Parathyroid adenoma (tissue), 2 donors: ENCODE measurements around the gene AKT3.

Source experiments
- H2AFZ ChIP-seq: fragments of 300-600 bp; sonication (generic); one replicate; pipeline ENCODE4 v1.7.0; 2017; ENCODE audit warnings: antibody characterized with exemption, mild to moderate bottlenecking
- H3K27ac ChIP-seq: fragments of 300-600 bp; sonication (generic); one replicate; pipeline ENCODE4 v1.7.0; 2017
- H3K27me3 ChIP-seq: fragments of 300-600 bp; sonication (generic); one replicate; pipeline ENCODE4 v1.7.0; 2017; ENCODE audit warnings: low read length; ENCODE audit not compliant: control insufficient read depth, insufficient read depth
- H3K36me3 ChIP-seq: fragments of 300-600 bp; sonication (generic); one replicate; pipeline ENCODE4 v1.7.0; 2017; ENCODE audit warnings: low read length; ENCODE audit not compliant: control insufficient read depth, insufficient read depth
- H3K4me1 ChIP-seq: fragments of 300-600 bp; sonication (generic); one replicate; pipeline ENCODE4 v1.7.0; 2017; ENCODE audit warnings: control low read depth
- H3K4me2 ChIP-seq: fragments of 300-600 bp; sonication (generic); one replicate; pipeline ENCODE4 v1.7.0; 2017; ENCODE audit warnings: low read length
- H3K4me3 ChIP-seq: fragments of 300-600 bp; sonication (generic); one replicate; pipeline ENCODE4 v1.7.0; 2017; ENCODE audit warnings: low read depth, low read length
- H3K79me2 ChIP-seq: fragments of 300-600 bp; sonication (generic); one replicate; pipeline ENCODE4 v1.7.0; 2017; ENCODE audit warnings: control low read depth
- H3K9ac ChIP-seq: fragments of 300-600 bp; sonication (generic); one replicate; pipeline ENCODE4 v1.7.0; 2017; ENCODE audit warnings: mild to moderate bottlenecking
- H3K9me3 ChIP-seq: fragments of 300-600 bp; sonication (generic); one replicate; pipeline ENCODE4 v1.7.0; 2017; ENCODE audit warnings: low read length; ENCODE audit not compliant: control insufficient read depth
- CTCF ChIP-seq: fragments of 300-600 bp; sonication (generic); IDR thresholded peaks from one replicate; pipeline ENCODE4 v1.7.0; 2017; ENCODE audit warnings: antibody characterized with exemption, mild to moderate bottlenecking
- donor health status: primary hyperparathyroidism.

The AKT3 gene

GRCh38 chr1:243710467-243710866, 139.6 kb downstream of the AKT3 start:
- TF ChIP-seq CTCF = no peak
- H3K79me2 ChIP-seq = no peaks in the 10 kb centered on the region

GRCh38 chr1:243708210-243708609, 141.8 kb downstream of the AKT3 start:
- H3K4me3 ChIP-seq = no peak overlapping the region
- no peak overlapping the region for H3K27ac ChIP-seq
- no peaks in the 10 kb centered on the region for H3K36me3 ChIP-seq
- H3K4me1 ChIP-seq = no peaks in the 10 kb centered on the region
- no peak for TF ChIP-seq CTCF
- H3K79me2 ChIP-seq = no peaks in the 10 kb centered on the region
- no peak overlapping the region for H3K4me2 ChIP-seq
- no peaks in the 10 kb centered on the region for H3K27me3 ChIP-seq
- no peak overlapping the region for H2AFZ ChIP-seq
- no peaks in the 10 kb centered on the region for H3K9me3 ChIP-seq
- no peak overlapping the region for H3K9ac ChIP-seq

More at GRCh38 chr1:243710467-243710866, 139.6 kb downstream of the AKT3 start:
- no peak overlapping the region for H3K4me2 ChIP-seq
- no peak overlapping the region for H3K27ac ChIP-seq
- no peaks in the 10 kb centered on the region for H3K27me3 ChIP-seq
- no peaks in the 10 kb centered on the region for H3K4me1 ChIP-seq
- no peak overlapping the region for H3K4me3 ChIP-seq
- no peaks in the 10 kb centered on the region for H3K9me3 ChIP-seq
- no peak overlapping the region for H2AFZ ChIP-seq
- H3K9ac ChIP-seq = no peak overlapping the region
- H3K36me3 ChIP-seq = no peaks in the 10 kb centered on the region

GRCh38 chr1:243706563-243706962, 143.5 kb downstream of the AKT3 start:
- no peak overlapping the region for H2AFZ ChIP-seq
- H3K9me3 ChIP-seq = no peaks in the 10 kb centered on the region
- H3K79me2 ChIP-seq = no peaks in the 10 kb centered on the region
- H3K36me3 ChIP-seq = no peaks in the 10 kb centered on the region
- no peak overlapping the region for H3K27ac ChIP-seq
- no peak overlapping the region for H3K4me3 ChIP-seq
- no peaks in the 10 kb centered on the region for H3K4me1 ChIP-seq
- no peak overlapping the region for H3K9ac ChIP-seq
- H3K4me2 ChIP-seq = no peak overlapping the region
- no peaks in the 10 kb centered on the region for H3K27me3 ChIP-seq
- no peak for TF ChIP-seq CTCF

GRCh38 chr1:243705585-243705984, 144.5 kb downstream of the AKT3 start:
- no peak for TF ChIP-seq CTCF
- no peaks in the 10 kb centered on the region for H3K4me1 ChIP-seq
- H3K27ac ChIP-seq = no peak overlapping the region
- no peak overlapping the region for H3K4me2 ChIP-seq
- H3K36me3 ChIP-seq = no peaks in the 10 kb centered on the region
- no peak overlapping the region for H2AFZ ChIP-seq
- H3K9me3 ChIP-seq = no peaks in the 10 kb centered on the region
- H3K27me3 ChIP-seq = no peaks in the 10 kb centered on the region
- no peak overlapping the region for H3K9ac ChIP-seq
- H3K79me2 ChIP-seq = no peaks in the 10 kb centered on the region
- H3K4me3 ChIP-seq = no peak overlapping the region

GRCh38 chr1:243701872-243702271, 148.2 kb downstream of the AKT3 start:
- no peak overlapping the region for H2AFZ ChIP-seq
- H3K27ac ChIP-seq = no peak overlapping the region
- no peaks in the 10 kb centered on the region for H3K9me3 ChIP-seq
- H3K4me1 ChIP-seq = no peaks in the 10 kb centered on the region
- TF ChIP-seq CTCF = no peak
- no peaks in the 10 kb centered on the region for H3K79me2 ChIP-seq
- no peak overlapping the region for H3K9ac ChIP-seq
- H3K27me3 ChIP-seq = no peaks in the 10 kb centered on the region
- H3K4me2 ChIP-seq = no peak overlapping the region
- no peaks in the 10 kb centered on the region for H3K36me3 ChIP-seq
- no peak overlapping the region for H3K4me3 ChIP-seq
